HG02885 (cell line): ENCODE results near the gene ZC3H18.

ENCODE experiments used
- ATAC-seq: cut with Tn5 transposase; IDR thresholded peaks from one replicate; pipeline ENCODE4 v1.9.1; 2021; ENCODE audit warnings: mild to moderate bottlenecking; ENCODE audit not compliant: unreplicated experiment, poor library complexity

The ZC3H18 gene

DNA sequence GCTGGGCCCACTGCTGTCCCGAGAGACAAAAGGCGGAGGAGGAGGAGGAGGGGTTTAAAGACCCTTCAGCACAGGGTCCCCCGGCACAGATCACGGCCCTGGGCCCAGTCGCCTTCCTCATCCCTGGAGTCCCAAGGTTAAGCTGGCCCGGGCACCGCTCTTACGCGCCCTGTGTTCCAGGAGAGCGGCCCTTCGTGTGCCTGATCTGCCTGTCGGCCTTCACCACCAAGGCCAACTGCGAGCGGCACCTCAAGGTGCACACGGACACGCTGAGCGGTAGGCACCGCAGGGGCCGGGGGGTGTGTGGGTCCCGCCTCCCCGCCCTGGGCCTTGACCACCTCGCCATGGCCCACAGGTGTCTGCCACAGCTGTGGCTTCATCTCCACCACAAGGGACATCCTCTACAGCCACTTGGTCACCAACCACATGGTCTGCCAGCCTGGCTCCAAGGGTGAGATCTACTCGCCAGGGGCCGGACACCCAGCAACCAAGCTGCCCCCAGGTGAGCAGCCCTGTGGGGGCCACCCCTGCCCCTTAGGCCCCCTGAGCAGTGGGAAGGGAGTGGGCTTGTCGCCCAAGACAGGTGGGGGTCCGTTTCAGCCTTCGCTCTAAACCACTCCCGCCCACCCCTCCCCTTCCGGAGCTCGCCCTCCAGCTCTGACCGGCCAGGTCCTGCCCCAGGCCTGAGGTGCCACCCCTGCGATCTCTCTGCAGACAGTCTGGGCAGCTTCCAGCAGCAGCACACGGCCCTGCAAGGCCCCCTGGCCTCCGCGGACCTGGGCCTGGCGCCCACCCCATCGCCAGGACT is 37.6 kb upstream of the ZC3H18 start:
- ATAC-seq, result no peak

DNA sequence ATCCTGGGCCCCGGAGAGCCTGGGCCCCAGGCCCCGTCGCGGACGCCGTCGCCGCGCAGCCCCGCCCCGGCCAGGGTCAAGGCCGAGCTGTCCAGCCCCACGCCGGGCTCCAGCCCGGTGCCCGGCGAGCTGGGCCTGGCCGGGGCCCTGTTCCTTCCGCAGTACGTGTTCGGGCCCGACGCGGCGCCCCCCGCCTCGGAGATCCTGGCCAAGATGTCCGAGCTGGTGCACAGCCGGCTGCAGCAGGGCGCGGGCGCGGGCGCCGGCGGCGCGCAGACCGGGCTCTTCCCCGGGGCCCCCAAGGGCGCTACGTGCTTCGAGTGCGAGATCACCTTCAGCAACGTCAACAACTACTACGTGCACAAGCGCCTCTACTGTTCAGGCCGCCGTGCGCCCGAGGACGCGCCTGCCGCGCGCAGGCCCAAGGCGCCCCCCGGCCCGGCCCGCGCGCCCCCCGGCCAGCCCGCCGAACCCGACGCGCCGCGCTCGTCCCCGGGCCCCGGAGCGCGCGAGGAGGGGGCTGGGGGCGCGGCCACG is 36.8 kb upstream of the ZC3H18 start:
- no peak for ATAC-seq

DNA sequence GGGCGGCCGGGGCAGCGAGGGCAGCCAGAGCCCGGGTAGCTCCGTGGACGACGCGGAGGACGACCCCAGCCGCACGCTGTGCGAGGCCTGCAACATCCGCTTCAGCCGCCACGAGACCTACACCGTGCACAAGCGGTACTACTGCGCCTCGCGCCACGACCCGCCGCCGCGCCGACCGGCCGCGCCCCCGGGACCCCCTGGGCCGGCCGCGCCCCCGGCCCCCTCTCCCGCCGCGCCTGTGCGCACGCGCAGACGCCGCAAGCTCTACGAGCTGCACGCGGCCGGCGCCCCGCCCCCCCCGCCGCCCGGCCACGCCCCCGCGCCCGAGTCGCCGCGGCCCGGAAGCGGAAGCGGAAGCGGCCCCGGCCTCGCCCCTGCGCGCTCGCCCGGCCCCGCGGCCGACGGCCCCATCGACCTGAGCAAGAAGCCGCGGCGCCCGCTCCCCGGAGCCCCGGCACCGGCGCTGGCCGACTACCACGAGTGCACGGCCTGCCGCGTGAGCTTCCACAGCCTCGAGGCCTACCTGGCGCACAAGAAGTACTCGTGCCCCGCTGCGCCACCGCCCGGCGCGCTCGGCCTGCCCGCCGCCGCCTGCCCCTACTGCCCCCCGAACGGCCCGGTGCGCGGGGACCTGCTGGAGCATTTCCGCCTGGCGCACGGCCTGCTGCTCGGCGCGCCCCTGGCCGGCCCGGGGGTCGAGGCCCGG is 36.1 kb upstream of the ZC3H18 start:
- peak; percentile 68 for ATAC-seq

DNA sequence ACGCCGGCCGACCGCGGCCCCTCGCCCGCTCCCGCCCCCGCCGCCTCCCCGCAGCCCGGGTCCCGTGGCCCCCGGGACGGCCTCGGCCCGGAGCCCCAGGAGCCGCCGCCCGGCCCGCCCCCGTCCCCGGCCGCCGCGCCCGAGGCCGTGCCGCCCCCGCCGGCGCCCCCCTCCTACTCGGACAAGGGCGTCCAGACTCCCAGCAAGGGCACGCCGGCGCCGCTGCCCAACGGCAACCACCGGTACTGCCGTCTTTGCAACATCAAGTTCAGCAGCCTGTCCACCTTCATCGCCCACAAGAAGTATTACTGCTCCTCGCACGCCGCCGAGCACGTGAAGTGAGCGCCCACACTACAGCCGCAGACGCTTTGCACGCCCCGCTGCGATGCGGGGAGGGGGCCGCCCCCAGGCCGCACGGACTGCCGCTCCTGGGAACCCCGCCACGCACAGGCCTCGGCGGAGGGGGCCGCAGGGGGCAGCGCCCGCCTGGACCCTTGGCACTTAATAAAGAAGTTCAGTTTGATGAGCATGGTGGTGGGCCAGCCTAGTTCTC is 35.5 kb upstream of the ZC3H18 start:
- ATAC-seq, result peak; percentile 21

DNA sequence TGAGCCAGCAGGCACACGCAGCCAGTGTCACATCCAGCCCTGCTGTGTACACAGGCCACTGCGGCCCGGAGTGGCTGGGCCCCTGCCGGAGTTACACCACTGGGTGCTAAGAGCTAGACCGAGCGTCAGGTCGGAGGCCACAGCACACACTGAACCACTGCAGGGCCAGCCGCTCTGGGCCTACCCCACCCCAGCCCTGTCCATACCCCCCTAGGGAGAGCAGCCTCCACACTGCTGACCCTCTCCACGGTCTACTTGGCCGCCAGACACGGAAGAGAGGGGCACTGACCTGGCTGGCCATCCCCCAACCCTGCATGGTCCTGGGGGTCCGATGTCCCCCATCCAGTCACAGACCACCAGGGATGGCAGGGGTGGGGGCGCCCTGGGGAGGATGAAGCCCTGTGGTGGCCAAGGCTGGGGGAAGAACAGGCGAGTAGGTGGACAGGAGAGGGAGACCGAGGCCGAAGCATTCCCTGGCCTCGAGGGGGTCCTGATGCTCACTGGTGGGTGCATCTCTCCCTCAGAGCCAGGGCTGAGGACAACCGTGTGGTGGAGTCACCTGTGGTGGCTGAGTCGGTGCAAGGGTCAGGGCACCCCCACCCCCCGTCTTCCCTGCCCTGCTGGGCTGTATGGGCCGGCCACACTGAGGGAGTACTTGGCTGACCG is 34.9 kb upstream of the ZC3H18 start:
- no peak for ATAC-seq

DNA sequence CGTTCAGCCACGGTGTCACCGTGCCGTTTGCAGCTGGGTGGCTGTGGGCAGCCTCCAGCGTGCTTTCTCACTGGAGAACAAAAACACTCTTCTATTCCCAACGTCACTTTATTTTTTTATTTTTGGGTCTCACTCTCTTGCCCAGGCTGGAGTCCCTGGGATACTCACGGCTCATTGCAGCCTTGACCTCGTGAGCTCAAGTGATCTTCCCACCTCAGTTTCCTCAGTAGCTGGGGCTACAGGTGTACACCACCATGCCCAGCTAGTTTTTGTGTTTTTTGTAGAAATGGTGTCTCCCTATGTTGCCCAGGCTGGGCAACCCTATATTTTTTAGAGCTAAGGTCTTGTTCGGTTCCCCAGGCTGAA is 34.4 kb upstream of the ZC3H18 start:
- ATAC-seq, result no peak

DNA sequence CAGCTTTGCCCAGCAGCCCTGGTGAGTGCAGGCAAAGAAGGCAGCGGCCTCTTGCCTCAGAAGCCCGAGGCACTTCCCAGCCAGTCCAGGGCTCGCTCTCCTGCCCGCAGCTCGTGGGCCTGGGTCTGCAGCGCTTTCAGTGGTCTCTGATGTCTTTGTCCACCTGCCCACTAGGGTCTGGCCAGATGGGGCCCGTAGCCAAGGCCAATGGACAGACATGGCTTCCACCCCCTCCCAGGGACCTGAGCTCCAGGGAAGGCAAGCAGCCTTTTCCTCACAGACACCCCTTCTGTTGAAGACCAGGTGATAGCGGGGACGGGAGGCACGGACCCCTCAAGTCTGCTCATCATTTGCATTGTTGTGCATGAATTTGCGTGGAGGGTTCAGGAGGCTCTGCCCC is 33.7 kb upstream of the ZC3H18 start:
- ATAC-seq, result no peak

DNA sequence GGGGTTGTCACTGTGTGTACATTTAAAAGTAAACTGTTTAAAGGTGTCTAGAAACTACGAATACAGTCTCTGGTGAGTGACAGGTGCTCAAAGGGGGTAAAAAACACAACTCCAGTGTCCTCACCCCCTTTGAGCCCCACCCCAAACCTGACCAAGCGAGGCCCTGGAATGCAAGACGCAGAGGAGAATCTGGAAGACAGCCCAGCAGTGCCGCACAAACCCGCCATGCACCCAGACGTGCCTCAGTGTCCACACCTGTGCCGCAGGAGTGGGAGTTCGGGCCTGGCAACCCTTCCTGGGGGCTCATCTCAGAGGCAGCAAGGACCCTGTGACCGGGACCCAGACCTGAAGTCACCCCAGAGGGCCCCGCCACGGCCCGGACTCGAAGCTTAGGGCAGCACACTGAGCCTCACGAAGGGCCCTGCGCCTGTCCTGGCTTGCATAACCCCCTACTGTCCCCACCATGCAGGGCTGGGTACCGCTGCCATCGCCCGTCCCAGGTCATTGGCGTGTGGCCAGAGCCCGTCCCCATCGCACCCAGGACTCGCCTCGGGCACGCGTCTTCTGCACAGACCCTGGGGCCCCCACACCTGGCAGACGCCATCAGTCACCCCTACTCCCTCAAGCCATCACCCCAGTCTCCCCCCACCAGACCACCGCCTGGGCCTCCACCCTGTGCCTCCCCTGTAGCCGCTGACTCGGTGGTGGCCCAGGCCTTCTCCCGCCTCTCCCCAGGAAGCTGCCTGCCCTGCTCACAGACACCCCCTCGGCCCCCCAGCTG is 33.0 kb upstream of the ZC3H18 start:
- no peak for ATAC-seq

DNA sequence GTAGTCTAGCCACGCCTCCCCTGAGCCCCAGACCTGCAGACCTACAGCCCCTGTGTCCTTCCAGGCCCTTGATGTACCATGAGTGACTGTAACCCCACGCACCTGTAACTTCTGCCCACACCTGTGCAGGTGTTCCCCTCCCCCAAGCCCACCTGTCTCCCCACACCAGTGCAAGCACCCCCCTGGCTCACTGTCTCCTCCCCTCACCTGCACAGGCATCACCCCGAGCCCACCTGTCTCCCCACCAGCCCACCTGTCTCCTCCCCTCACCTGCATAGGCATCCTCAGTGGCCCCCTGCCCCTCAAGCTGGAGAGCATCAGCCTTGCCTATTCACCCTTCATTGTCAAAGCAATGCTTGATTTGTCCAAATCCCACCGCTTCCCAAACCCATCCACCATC is 32.3 kb upstream of the ZC3H18 start:
- no peak for ATAC-seq

DNA sequence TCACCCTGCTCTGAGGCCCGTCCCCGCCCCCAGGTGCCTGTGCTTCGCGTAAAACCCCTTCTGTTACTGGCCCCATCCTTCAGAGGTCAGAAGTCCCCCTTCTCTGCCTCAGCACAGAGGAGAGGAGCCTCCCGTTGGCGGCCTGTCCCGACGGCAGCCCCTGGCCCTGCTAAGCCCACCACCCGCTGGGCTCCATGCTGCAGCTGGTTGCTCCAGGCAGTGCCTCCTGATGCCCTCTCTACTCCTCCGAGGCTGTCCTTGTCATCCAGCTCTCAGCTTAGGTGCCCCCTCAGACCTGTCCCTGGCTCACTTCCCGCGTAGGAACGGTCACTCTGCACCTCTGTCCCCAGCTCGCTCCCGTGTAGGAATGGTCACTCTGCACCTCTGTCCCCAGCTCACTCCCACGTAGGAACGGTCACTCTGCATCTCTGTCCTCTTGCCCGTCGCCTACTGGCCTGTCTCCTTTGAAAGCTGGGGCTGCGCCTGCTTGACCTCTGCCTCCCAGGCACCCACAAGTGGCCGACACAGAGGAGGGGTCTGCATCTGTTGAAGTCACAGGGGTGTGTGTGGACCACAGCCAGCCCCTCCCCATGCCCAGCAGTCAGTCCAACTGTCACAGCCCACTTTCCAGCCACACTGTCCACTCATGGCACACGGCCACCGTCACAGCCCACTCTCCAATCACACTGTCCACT is 31.7 kb upstream of the ZC3H18 start:
- no peak for ATAC-seq

DNA sequence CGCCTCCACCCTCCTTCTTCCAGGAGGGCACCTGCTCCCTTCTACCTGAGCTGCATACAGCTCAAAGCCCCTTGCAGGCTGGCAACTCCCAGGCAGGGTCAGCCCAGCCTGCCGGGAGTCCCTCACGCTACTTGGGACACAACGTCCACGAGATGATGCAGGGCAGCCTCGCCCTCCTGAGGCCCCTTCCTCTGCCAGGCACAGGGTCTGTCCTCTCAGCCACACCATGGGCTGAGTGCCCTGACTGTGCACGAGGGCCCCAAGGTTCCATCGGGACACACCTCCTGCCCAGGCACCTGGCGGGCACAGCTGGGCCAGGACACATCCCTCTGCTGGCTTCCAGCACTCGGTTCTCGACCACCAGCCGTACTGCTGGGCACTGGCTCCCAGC is 30.9 kb upstream of the ZC3H18 start:
- ATAC-seq, result no peak

DNA sequence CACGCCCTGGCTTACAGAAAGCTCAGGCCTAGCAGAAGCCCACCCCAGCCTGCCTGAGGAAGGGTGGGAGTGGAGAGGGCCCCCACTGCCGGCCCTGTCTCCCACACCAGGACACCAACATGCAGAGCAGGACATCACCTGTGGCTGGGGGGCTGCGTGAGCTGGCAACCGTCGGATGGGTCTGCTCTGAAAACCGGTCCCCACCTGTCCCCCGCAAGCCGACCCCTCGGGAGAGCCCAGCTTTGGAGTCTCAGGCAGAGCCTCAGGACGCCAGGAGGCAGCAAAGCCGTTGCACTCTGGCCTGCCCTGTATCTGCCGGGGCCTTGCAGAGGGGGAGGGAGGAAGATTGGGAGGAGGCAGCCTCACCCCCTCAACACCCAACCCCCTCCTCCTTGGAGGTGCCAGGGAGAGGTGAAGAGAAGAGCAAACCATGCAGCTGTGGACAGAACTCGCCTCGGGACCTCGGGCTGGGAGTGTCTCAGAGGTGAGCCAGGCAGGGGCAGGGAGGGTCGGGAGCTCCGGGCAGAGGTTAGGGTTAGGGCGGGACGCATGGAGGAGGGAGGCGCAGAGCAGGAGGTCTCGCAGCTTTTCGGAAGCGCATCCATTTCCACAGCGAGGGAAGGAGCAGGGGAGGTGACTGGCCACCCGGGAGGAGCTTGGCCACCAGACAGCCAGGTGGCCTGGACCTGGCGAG is 30.4 kb upstream of the ZC3H18 start:
- ATAC-seq, result no peak

DNA sequence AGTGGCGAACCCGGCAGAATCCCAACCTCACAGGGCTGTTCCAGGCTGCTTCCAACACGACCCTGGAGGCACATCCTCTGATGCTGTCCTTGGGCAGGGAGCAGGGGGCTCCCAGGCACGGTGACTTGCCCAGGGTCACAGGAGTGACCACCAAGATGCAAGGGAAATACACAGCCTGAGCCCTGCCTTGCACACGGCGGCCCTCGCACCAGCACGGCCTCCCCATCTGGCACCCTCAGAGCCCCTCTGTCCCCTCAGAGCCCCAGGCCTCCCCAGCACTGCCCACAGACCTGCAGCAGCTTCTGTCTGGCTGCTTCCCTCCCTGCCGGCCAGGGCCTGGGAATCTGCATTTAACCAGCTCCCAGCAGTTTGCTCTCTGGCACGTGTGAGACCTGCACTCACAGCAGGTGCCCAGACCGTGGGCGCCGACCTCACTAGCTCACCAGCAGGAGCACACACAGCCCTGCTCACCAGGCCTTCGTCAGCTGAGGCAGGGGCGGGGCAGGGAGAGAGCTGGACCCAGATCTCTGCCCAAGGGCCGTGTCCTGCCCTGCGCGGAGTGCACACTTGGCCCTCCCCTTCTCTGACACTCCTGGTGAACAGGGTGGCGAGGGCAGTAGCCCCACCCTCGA is 29.7 kb upstream of the ZC3H18 start:
- ATAC-seq, result no peak

DNA sequence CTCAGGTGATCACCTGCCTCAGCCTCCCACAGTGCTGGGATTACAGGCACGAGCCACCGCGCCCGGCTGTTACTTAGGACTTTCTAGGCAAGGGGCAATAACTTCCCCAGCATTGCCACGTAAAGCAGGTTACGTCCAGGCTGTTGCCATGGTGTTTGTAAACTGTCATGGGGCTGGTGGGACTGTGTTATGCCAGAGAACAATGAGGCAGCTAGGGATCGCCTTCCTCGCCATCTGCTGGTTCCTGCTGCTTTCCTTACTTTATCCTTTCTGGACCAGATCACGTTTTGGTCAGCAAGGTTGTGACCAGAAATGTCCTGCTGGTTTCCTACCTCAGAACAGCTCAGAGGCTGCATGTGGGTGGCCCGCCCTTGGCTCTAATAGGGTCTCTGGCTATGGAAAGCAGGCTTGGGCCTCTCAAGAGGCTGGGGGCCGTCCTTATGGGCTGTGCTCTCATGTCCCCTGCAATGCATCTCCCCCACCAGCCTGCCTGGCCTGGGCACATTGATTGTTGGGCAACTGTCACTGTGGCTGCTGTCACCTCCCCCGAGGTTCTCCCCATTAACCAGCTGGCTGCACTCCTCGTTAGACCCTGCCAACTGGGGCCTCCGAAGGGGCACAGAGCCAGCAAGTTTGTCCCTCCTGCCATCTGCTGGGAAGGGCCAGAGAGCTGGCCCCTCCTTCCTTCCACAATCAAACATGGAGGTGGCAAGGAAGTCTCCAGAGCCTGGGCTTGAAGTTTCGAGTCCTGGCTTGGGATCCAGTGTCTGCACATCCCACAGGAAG is 28.2 kb upstream of the ZC3H18 start:
- no peak for ATAC-seq

DNA sequence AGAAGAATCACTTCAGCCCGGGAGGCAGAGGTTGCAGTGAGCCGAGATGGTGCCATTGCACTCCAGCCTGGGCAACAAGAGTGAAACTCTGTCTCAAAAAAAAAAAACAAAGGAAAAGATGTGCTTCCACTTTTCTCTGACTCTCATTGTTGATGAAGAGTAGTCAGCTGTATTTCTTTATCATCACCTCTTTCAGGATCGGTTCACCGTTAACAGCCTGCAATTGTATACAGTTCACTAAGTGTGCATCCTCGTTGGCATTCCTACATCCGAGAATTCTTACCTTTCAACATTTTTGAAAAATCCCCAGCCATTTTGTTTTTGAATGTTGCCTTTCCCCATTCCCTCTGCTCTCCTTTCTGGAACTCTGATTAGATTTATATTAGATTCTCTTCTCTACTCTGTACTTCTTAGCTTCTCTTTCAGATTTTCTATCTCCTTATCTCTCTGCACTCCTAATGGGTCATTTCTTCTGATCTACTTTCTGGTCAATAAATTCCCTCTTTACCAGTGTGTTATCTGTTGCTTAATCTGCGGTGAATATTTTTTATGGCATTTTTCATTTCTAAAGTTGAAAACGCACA is 26.9 kb upstream of the ZC3H18 start:
- no peak for ATAC-seq

DNA sequence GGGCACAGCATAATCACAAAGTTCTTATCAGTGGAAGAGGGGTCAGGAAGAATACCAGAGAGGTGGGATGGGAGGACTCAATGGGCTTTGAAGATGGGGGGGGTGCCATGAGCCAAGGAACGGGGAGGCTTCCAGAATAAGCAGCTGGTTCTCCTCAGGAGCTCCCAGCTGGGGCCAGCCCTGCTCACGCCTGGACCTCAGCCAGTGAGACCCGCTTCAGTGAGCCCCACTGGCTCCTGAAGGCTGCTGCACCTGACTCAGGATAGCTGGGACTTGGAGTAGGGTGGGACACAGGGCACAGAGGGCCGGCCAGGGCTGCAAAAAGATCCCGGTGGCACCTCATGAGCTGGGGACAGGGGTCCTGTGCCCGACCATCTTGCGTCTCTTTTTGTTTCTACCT is 24.4 kb upstream of the ZC3H18 start:
- ATAC-seq, result no peak

DNA sequence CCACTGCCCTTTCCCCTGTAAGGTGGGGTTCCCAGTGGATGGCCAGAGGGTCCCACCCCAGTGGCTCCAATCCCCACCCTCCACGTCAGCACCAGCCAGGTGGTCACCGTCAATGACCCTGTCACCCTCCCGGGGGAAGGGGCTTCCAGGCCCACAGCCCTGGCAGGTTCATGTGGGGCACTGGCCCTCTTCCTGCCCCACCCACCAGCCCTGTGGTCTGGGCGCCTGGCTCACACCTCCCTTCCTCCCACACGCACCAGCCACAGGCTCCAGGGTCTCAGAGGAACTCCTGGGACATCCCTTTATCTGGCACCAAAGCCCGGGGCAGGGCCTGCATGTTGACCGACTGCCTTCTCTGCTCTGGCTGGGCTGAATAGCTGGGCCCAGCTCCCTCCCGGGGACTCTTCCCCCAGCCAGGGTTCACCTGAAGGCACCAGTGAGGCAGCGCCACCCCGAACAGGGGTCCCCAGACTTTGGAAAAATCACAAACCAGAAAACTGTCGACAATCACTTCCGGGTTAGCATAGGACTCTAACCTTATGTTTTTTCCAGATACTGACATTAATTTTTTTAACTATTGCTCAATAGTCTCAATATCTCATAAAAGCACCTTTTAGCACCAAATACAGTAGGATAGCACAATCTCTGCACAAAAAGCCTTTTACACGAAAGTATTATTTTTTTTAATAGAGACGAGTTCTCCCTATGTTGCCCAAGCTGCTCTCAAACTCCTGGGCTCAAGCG is 21.9 kb upstream of the ZC3H18 start:
- ATAC-seq, result no peak
